Measurements from ENCODE around the gene NFYB. TPM values are rescaled to one million over a fixed set of nuclear protein-coding genes. Genes with fewer than 3 reads are reported as not detected.

Gene NFYB
- total RNA-seq, 1 experiment from 2014 or later = 22.4 TPM

GRCh38 chr12:104133321-104133720 is 4.7 kb downstream of the NFYB start:
- POLR2A ChIA-PET = no interaction called here
- H3K79me2 ChIP-seq (ENCODE audit: insufficient read depth, low read length) = peaks cover 43% of the 10 kb centered on the region

More at GRCh38 chr12:104133321-104133720, 4.7 kb downstream of the NFYB start:
- Histone ChIP-seq H3K4me2 (ENCODE audit: low read length) (no peak overlapping the region), H3K27me3 (ENCODE audit: insufficient read depth, low read length) (no peaks in the 10 kb centered on the region), H2AFZ (ENCODE audit: low read depth, low read length, poor library complexity, severe bottlenecking) (no peak overlapping the region), H3K4me1 (ENCODE audit: control insufficient read depth in 1 of 2, insufficient read depth in 2 of 2, low read length in 2 of 2) (peaks cover 7 to 14% of the 10 kb centered on the region in 2 experiments), H3K27ac (ENCODE audit: low read depth, low read length) (no peak overlapping the region), H3K9ac (ENCODE audit: low read length) (no peak overlapping the region), H3K36me3 (ENCODE audit: control insufficient read depth in 1 of 2, insufficient read depth in 2 of 2, low read length in 2 of 2) (peaks cover 9 to 12% of the 10 kb centered on the region in 2 experiments; a peak in 3 of 4 replicates), H3K9me2 (ENCODE audit: insufficient read depth) (no peaks in the 10 kb centered on the region), H3K9me3 (ENCODE audit: control insufficient read depth in 1 of 2, insufficient read depth in 1 of 2, low read depth in 1 of 2, low read length in 2 of 2) (no peaks in the 10 kb centered on the region), H4K20me1 (ENCODE audit: insufficient read depth) (no peaks in the 10 kb centered on the region), H3K4me3 (replicated peaks in 1 of 2; ENCODE audit: low read depth in 1 of 2, low read length in 2 of 2) (no peak overlapping the region)
- BruUV-seq (replicated peaks) = no TSS peak
- ChIA-PET CTCF (no interaction called here), RAD21 (ENCODE audit: low non-redundant PET in 1 of 2, low total read pairs in 2 of 2, uncharacterized antibody in 2 of 2, unreplicated experiment in 2 of 2) (no interaction called here)
- intact Hi-C loops (cut with micrococcal nuclease) = no loop called here
- ATAC-seq (no peak), DNase-seq (ENCODE audit: low read depth, low spot score) (no peak)
- TF ChIP-seq CBX3 (IDR thresholded peaks at IDR 0.05; ENCODE audit: low read depth) (no peak), ZFX (IDR thresholded peaks at IDR 0.05) (no peak), YY1 (IDR thresholded peaks at IDR 0.05; ENCODE audit: extremely low read depth, insufficient replicate concordance, low read depth, low read length) (no peak), EZH2phosphoT487 (IDR thresholded peaks at IDR 0.05; ENCODE audit: borderline replicate concordance) (no peak), JUND (IDR thresholded peaks at IDR 0.05) (no peak), TCF7L2 (IDR thresholded peaks at IDR 0.05; ENCODE audit: borderline replicate concordance, extremely low read depth, insufficient read depth, insufficient read length) (no peak), CEBPB (IDR thresholded peaks at IDR 0.05; ENCODE audit: low read depth) (no peak), RAD21 (IDR thresholded peaks at IDR 0.05; ENCODE audit: low read depth) (no peak), FOSL1 (IDR thresholded peaks at IDR 0.05; ENCODE audit: low read depth) (no peak), MAX (IDR thresholded peaks at IDR 0.05) (no peak), ZNF274 (IDR thresholded peaks at IDR 0.05; ENCODE audit: low read depth, low read length) (no peak)
- TF ChIP-seq, protein P1, sequence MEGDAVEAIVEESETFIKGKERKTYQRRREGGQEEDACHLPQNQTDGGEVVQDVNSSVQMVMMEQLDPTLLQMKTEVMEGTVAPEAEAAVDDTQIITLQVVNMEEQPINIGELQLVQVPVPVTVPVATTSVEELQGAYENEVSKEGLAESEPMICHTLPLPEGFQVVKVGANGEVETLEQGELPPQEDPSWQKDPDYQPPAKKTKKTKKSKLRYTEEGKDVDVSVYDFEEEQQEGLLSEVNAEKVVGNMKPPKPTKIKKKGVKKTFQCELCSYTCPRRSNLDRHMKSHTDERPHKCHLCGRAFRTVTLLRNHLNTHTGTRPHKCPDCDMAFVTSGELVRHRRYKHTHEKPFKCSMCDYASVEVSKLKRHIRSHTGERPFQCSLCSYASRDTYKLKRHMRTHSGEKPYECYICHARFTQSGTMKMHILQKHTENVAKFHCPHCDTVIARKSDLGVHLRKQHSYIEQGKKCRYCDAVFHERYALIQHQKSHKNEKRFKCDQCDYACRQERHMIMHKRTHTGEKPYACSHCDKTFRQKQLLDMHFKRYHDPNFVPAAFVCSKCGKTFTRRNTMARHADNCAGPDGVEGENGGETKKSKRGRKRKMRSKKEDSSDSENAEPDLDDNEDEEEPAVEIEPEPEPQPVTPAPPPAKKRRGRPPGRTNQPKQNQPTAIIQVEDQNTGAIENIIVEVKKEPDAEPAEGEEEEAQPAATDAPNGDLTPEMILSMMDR (IDR thresholded peaks at IDR 0.05 in 2 of 3, conservative IDR thresholded peaks at IDR 0.05 in 1 of 3; ENCODE audit: borderline replicate concordance in 1 of 3, insufficient read depth in 1 of 3, low read depth in 2 of 3, low read length in 2 of 3) = no peak
- TF ChIP-seq, protein P2, sequence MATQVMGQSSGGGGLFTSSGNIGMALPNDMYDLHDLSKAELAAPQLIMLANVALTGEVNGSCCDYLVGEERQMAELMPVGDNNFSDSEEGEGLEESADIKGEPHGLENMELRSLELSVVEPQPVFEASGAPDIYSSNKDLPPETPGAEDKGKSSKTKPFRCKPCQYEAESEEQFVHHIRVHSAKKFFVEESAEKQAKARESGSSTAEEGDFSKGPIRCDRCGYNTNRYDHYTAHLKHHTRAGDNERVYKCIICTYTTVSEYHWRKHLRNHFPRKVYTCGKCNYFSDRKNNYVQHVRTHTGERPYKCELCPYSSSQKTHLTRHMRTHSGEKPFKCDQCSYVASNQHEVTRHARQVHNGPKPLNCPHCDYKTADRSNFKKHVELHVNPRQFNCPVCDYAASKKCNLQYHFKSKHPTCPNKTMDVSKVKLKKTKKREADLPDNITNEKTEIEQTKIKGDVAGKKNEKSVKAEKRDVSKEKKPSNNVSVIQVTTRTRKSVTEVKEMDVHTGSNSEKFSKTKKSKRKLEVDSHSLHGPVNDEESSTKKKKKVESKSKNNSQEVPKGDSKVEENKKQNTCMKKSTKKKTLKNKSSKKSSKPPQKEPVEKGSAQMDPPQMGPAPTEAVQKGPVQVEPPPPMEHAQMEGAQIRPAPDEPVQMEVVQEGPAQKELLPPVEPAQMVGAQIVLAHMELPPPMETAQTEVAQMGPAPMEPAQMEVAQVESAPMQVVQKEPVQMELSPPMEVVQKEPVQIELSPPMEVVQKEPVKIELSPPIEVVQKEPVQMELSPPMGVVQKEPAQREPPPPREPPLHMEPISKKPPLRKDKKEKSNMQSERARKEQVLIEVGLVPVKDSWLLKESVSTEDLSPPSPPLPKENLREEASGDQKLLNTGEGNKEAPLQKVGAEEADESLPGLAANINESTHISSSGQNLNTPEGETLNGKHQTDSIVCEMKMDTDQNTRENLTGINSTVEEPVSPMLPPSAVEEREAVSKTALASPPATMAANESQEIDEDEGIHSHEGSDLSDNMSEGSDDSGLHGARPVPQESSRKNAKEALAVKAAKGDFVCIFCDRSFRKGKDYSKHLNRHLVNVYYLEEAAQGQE (IDR thresholded peaks at IDR 0.05; ENCODE audit: low read depth) = no peak
- TF ChIP-seq, protein P3, sequence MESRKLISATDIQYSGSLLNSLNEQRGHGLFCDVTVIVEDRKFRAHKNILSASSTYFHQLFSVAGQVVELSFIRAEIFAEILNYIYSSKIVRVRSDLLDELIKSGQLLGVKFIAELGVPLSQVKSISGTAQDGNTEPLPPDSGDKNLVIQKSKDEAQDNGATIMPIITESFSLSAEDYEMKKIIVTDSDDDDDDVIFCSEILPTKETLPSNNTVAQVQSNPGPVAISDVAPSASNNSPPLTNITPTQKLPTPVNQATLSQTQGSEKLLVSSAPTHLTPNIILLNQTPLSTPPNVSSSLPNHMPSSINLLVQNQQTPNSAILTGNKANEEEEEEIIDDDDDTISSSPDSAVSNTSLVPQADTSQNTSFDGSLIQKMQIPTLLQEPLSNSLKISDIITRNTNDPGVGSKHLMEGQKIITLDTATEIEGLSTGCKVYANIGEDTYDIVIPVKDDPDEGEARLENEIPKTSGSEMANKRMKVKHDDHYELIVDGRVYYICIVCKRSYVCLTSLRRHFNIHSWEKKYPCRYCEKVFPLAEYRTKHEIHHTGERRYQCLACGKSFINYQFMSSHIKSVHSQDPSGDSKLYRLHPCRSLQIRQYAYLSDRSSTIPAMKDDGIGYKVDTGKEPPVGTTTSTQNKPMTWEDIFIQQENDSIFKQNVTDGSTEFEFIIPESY (IDR thresholded peaks at IDR 0.05; ENCODE audit: extremely low read depth, insufficient replicate concordance, low read length) = no peak
